ENCODE results near the gene UHRF2.

UHRF2 gene

GRCh38 chr9:6552033-6552432 lies 139.0 kb downstream of the UHRF2 start:
- no peak overlapping the region for H3K4me3 Mint-ChIP-seq
- no peaks in the 10 kb centered on the region for H3K9me3 Mint-ChIP-seq
- H3K4me1 Mint-ChIP-seq, result no peaks in the 10 kb centered on the region
- H3K27me3 Mint-ChIP-seq, result no peaks in the 10 kb centered on the region
- H3K36me3 Mint-ChIP-seq, result no peaks in the 10 kb centered on the region
- no peak for ATAC-seq
- no peak overlapping the region for H3K27ac Mint-ChIP-seq

- Mint-ChIP-seq H3K9me3 (no peaks in the 10 kb centered on the region), H3K27ac (no peak overlapping the region), H3K4me1 (no peaks in the 10 kb centered on the region), H3K4me3 (no peak overlapping the region), H3K36me3 (no peaks in the 10 kb centered on the region), H3K27me3 (no peaks in the 10 kb centered on the region)
- no peak for ATAC-seq
These were observed 139.6 kb downstream of the UHRF2 start for GRCh38 chr9:6552498-6553121.

- no peaks in the 10 kb centered on the region for H3K36me3 Mint-ChIP-seq
- H3K4me3 Mint-ChIP-seq, result no peak overlapping the region
- no peaks in the 10 kb centered on the region for H3K9me3 Mint-ChIP-seq
- no peak overlapping the region for H3K27ac Mint-ChIP-seq
- H3K4me1 Mint-ChIP-seq, result no peaks in the 10 kb centered on the region
- H3K27me3 Mint-ChIP-seq, result no peaks in the 10 kb centered on the region
- ATAC-seq, result no peak
These were observed 140.9 kb downstream of the UHRF2 start for GRCh38 chr9:6553866-6554265.
